GM19468 (cell line): ENCODE data around the gene MED14.
"Not testable (repeated sequence)": the region's sequence is repeated elsewhere in the genome, so short reads cannot be mapped to it uniquely, and the experiment has no call there.

Experiments used
- ATAC-seq: cut with Tn5 transposase; IDR thresholded peaks from one replicate; pipeline ENCODE4 v1.9.1; 2021; ENCODE audit warnings: mild to moderate bottlenecking, moderate library complexity, moderate number of reproducible peaks; ENCODE audit not compliant: unreplicated experiment; ENCODE audit errors: extremely low read depth

Gene MED14

DNA sequence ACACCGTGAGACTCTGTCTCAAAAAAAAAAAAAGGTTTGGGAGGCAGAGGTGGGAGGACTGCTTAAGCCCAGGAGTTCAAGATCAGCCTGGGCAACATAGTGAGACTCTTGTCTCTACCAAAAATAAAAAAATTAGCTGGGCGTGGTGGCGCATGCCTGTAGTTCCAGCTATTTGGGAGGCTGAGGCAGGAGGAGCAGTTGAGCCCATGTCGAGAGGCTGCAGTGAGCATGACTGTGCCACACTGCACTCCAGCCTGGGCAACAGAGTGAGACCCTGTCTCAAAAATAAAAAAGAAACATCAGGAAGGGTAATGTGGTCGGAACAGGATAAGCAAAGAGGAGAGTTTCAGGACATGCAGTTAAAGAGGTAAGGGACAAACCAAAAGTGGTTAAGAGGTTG lies 2.8 kb downstream of the MED14 start:
- ATAC-seq: not testable (repeated sequence)

DNA sequence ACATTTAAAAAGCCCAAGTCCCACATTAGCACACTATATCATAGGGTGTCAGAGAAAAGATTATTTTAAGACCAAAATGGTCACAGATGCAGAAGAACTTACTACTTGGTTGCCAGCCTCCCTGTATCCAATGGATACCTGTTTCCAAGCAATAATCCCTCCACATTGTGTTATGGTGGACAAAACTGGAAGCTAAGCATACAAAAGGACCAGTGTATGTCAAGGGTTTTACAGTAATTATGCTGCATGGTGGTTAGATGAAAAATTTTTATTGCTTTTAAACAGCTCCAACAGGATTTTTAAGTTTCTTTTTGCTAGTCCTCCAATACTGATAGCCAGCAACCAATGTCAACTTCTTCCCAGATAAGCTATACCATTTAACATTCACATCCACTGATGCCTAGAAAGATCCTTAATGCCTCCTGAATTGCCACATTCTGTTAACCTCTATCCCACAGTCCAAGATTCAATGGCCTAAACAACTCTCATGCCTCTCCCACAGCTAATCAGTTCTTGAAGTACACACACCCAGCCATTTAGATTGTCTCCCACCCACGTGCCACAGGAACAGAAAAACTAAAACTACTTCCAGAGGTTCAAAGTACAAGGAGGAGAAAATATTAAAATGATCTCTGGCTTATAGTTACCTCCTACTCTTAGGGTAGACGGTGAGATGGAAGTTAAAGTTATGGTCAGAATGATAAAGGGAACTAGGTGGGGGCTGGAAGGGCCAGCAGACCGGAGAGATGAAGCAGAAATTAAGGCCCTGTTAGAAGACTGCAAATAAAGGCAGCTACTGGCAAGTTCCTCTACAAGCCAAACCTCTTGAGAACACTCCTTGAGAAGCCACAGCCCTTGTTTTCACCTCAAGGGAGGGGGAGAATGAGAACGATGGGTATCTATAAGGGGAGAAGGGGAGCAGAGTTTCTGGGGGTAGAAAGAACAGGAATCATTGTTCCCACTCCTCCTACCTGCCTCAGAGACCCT lies 5.5 kb downstream of the MED14 start:
- no peak for ATAC-seq

DNA sequence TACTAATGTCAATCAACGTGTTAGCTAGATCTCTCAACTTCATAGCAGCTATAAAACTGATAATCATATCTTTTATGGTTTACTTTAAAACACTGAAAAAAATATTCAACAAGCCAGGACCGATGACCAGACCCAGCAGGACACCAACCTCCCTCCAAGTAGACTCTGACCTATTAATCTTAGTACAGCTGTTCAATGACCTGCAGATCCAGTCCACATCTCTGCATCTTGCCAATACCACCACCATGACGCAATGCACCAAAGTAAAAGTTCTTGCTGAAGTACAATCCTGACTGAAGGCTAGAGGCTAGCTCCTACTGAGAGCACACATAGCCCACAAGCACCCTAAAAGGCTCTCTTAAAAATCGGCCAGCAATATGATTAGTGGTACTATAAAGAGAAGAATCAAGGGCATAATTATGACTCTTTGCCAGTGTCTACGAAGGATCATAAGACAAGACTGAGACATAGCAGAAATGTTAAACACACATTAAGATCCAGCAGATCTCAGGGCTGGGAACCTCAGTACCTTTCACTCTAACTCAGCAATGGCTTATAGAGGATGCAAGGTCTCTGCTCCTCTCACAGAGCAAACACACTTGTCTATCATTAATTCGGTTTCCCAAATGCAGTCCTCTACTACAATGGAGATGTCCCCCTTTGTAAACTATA lies 7.6 kb downstream of the MED14 start:
- ATAC-seq: no peak

DNA sequence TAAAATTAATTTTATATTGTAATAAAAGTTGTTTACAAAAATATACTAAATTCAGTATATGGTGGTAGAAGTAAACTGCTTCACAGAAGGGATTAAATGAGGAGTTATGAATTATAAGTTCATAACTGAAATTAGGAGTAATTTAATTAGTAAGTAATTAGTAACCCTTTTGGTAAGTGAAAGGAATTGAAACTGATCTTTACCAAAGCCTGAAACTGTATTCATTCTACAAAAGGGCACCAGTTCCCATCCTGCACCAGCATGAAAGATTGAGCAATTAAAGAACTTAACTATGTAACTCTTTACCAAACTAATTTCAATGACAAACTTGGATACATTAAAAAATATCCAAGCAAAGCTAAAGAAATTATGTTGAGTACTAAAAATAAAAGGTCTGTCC lies 8.2 kb downstream of the MED14 start:
- ATAC-seq: no peak

DNA sequence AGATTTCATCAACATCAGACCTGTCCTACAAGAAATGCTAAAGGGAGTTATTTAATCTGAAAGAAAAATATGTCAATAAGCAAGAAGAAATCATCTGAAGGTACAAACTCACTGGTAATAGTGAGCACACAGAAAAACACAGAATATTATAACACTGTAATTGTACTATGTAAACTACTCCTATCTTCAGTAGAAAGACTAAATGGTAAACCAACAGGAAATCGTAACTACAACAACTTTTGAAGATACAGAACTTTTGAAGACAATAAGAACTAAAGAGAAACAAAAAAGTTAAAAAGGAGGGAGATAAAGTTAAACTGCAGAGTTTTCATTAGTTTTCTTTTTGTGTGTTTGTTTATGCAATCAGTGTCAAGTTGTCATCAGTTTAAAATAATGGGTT lies 12.4 kb downstream of the MED14 start:
- no peak for ATAC-seq

DNA sequence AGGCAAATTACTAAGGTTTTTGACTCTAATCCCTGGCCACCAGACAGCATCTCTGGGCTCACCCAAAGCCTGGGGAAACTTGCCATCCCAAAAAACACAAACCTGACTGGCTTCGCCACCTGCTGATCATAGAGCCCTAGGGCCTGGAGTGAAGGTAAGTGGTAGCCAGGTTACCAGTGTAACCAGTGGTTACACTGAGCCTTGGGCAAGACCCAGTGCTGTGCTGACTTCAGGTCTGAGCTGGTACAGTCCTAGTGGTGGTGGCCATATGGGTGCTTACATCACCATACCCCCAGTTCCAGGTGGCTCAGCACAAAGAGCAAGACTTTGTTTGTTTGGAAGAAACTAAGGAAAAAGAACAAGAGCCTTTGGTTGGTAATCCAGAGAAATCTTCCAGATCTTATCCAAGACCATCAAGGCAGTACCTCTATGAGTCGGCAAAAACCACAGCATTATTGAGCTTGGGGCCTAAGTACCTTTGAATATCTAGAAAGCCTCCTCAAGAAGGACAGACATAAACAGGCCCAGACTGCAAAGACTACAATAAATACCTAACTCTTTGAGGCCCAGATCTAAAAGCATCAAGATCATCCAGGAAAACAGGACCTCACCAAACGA lies 13.7 kb downstream of the MED14 start:
- no peak for ATAC-seq

DNA sequence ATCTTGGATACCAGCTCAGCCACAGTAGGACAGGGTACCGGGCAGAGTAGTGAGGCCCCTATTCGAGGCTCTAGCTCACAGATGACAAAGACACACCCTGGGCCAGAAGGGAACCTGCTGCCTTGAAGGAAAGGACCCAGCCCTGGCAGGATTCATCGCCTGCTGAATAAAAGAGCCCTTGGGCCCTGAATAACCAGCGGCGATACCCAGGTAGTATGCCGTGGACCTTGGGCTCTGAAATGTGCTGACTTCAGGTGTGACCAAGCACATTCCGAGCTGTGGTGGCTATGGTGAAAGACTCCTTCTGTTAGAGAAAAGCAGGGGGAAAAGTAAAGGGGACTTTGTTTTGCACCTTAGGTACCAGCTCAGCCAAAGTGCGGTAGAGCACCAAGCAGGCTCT lies 14.6 kb downstream of the MED14 start:
- ATAC-seq: no peak

GRCh38 chrX:40720339-40720738 lies 15.0 kb downstream of the MED14 start:
- ATAC-seq: no peak

DNA sequence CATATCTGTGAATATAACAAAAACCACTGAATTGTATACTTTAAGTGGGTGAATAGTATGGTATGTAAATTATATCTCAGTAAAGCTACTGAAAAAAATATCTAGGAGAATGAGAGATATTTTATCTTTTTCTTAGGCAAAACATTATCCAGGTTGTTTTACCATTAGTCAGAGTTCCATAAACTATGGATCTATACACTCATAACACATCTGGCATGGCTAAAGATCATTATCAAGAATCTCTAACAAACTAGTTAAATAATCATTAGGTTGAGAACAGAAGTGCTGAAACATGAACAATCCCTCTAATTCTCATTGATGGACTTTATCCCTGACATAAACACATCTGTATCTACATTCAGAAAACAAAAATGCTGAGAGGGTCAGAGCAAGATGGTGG lies 15.6 kb downstream of the MED14 start:
- no peak for ATAC-seq

DNA sequence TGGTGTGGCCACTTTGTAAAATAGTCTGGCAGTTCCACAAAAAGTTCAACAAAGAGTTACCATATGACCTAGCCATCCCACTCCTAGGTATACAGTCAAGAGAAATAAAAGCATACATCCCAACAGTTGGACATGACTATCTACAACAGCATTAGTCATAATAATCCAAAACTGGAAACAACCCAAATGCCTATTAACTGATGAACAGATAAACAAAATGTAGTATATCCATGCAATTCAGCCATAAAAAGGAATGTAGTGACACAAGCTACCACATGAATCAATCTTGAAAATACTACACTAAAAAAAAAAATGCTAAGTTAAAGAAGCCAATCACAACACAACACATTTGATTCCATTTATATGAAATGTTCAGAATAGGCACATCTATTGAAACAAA lies 16.1 kb downstream of the MED14 start:
- ATAC-seq: no peak

- ATAC-seq: no peak
Measured at GRCh38 chrX:40709395-40709794, 25.9 kb downstream of the MED14 start.

DNA sequence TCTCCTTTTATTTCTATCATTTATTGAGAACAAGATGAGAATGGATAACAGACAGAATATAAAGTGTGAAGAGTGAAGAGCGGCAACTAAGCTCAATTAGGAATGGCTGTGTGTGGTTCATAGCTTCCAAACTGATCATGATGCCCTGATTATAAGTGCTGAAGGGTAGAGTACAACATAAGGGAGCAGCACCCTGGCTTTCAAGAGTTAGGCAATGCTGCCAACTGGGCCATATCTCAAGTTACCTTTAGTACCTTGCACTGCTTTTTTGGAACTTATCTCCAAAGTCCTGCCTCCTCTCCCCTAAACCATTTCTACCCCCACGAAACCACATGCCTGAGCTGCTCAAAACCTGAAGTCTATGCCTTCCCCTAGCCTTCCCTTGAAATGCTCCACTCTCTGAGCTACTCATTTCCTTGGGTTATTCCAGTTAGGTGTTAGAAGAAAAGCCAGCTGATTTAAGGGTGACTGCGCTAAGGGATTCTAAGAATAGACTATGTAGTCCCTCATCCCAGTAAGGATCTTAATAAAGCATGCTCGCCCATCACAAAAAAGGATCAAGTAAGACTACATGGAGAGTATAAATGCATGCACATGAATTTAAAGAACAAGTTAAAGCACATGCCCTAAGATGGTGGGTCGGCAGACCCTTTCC lies 29.6 kb downstream of the MED14 start:
- no peak for ATAC-seq

DNA sequence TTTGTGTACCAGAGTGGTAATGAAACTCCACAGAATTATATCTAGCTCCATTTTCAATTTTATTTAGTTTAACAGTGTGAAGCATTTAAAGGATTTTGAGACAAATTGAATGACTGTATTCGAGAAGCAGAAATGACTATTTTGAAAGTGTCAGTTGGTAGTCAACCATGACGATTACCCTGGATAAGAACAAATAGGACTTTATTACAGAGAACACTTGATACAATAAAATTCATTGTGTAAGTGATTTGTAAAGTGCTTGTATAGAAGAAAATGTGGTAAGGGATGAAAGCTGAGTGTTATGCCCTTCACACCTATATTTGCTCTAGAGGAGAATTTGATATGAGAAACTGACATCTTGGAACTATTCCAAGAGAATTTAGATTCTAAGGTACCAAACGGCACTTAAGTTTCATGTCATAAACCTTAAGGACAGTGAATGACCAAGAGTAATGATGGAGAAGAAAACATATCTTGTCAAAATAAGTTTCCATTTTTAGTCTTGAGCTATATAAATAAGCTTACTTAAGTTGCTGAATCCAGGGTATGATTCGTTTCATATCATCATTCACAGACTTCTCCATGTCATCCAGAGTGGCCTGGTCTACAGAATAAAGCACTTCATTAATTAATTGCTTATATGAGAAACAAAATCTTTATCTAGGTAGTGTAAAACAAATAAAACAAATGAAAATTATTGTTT lies 34.6 kb downstream of the MED14 start:
- ATAC-seq: no peak

DNA sequence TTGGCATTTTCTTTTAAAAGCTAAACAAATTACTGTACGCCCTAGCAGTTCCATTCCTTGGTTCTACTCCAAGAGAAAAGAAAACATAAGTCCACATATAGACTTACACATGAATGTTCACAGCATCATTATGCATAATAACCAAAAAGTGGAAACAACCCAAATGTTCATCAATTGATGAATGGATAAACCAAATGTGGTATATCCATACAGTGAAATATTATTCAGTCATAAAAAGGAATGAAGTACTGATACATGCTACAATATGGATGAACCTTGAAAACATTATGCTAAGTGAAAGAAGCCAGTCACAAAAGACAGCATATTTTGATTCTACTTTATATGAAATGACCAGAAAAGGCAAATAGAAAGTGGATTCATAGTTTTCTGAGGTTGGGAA lies 36.5 kb downstream of the MED14 start:
- no peak for ATAC-seq

DNA sequence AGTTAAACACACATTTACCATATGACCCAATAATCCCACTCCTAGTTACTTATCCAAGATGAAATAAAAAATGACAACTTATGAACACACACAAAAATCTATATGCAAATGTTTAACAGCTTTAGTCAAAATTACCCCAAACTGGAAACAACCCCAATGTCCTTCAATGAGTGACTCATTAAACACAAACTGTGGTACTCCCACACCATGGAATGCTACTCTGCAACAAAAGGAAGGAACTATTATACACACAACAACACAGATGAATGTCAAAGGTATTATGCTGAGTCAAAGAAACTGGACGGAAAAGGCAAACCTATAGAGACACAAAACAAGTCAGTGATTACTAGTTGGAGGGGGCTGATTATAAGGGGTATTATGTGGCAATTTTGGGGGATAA lies 40.5 kb downstream of the MED14 start:
- no peak for ATAC-seq

DNA sequence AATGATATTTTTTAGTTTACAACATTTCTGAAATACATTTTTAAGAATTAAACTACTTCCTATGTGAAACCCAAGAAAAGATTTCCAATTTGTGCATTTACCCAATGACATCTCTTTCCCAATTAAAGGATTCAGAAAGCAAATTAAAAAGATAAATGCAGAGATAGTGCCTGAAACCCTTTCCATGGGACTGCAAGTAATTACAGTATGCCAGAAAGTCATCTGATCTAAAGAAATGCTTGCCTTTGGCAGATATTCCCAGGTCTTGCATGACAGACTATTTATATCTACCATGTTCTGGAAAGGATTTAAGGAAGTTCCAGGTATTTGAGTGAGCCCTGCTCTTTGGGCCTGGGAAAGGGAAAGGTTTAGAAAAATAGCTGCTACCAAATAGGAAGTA lies 46.4 kb downstream of the MED14 start:
- ATAC-seq: no peak

- no peak for ATAC-seq
Measured at GRCh38 chrX:40687169-40687568, 48.2 kb downstream of the MED14 start.

DNA sequence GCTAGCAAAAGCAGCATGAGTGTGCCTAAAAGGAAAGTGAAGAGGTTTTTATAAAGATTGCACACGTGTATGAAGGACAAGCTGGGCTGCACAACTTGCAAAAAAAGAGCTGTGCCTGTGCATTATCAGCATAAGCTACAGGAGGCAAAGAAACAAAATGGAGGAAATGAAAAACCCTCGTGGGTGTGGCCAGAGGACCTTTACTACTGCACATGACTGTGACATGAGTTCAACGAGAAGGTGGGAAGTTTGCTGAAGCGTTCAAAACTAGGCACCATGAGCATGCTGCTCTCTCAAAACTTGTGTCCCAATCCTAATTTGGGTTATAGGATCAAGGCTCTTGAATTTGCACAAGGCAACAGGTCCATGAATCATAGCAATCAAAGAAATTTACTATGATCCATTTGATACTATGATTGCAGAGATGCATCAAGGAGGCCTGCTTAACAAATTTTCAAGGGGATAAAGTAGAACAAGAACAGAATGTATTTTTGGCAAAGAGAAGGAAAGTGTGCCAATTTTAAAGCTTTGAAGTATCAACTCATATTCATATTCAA lies 49.9 kb downstream of the MED14 start:
- ATAC-seq: no peak

GRCh38 chrX:40684092-40684491 lies 51.2 kb downstream of the MED14 start:
- no peak for ATAC-seq

DNA sequence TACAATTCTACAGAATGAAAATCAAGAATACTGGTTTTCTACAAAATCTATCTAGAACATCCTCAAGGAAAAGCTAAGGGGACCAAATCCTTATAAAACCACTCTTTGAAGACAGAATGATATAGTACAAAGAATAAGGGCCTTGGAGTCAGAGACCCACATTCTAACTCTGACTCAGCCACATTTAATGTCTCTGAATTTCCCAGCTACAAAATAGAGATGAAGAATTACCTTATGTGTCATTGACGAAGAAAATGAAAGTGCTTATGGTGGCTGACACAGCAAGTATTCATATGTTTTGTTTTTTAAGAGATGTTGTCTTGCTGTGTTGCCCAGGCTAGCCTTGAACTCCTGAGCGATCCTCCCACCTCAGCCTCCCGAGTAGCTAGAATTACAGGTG lies 52.1 kb downstream of the MED14 start:
- ATAC-seq: no peak
